ENCODE results near the gene ABLIM1. TPM values are rescaled to one million over a fixed set of nuclear protein-coding genes. Genes with fewer than 3 reads are reported as not detected.

ABLIM1 gene
- polyA plus RNA-seq, 3 donors, result 0.33 to 0.91 (median 0.57) TPM

DNA sequence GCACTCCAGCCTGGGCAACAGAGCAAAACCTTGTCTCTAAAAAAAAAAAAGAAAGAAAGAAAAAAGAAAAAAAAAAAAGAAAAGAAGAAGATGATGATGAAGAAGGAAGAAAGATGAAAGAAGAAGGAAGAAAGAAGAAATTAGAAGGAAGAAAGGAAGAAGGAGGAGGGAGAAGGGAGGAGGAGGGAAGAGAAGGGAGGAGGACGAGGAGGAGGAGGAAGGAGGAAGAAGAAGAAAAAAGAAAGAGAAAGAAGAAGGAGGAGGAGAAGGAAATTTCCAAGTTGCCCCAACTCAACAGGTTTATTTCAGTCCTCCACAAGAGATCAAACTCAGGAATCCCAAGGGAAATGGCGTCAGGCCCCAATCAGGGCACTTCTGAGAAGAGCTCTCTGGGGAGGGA is 115.7 kb downstream of the ABLIM1 start:
- WGBS (ENCODE audit: insufficient coverage), result no CpG with 5 or more reads among the region's 2 CpGs
- Mint-ChIP-seq H3K4me1 (peaks cover 23% of the 10 kb centered on the region), H3K4me3 (no peak overlapping the region), H3K27ac (peak overlapping the region in 1 of 7 donors; percentile 37), H3K9me3 (peaks cover 0 to 1% (median 0%) of the 10 kb centered on the region in 7 donors), H3K27me3 (ENCODE audit: low read depth in 3 of 3) (peaks cover 4 to 7% (median 7%) of the 10 kb centered on the region in 3 donors), H3K36me3 (no peaks in the 10 kb centered on the region)
- no peak overlapping the region for H3K9ac ChIP-seq (ENCODE audit: insufficient read depth, low read length, poor library complexity, severe bottlenecking)
- H3K4me2 ChIP-seq (replicated peaks; ENCODE audit: extremely low read depth, low read length, poor library complexity, severe bottlenecking), result no peak overlapping the region
- intact Hi-C loops (cut with micrococcal nuclease), result no loop called here
- no peaks in the 10 kb centered on the region for H3K36me3 ChIP-seq (replicated peaks in 1 of 2; ENCODE audit: control insufficient read depth in 1 of 2, insufficient read depth in 2 of 2, low read length in 2 of 2)
- H2AFZ ChIP-seq (ENCODE audit: insufficient read depth, low read depth, low read length, poor library complexity, severe bottlenecking), result no peak overlapping the region
- no peak for DNase-seq
- no peaks in the 10 kb centered on the region for H3K79me2 ChIP-seq (ENCODE audit: insufficient read depth, low read length)
- no peaks in the 10 kb centered on the region for H3K9me3 ChIP-seq (replicated peaks in 1 of 2; ENCODE audit: control insufficient read depth in 1 of 2, insufficient read depth in 1 of 2, low read length in 2 of 2)
- no peaks in the 10 kb centered on the region for H4K20me1 ChIP-seq (ENCODE audit: insufficient read depth, low read length)
- peaks cover 2 to 10% of the 10 kb centered on the region in 2 donors for H3K4me1 ChIP-seq (ENCODE audit: control insufficient read depth in 1 of 2, insufficient read depth in 2 of 2, low read length in 2 of 2)
- TF ChIP-seq, protein P1, sequence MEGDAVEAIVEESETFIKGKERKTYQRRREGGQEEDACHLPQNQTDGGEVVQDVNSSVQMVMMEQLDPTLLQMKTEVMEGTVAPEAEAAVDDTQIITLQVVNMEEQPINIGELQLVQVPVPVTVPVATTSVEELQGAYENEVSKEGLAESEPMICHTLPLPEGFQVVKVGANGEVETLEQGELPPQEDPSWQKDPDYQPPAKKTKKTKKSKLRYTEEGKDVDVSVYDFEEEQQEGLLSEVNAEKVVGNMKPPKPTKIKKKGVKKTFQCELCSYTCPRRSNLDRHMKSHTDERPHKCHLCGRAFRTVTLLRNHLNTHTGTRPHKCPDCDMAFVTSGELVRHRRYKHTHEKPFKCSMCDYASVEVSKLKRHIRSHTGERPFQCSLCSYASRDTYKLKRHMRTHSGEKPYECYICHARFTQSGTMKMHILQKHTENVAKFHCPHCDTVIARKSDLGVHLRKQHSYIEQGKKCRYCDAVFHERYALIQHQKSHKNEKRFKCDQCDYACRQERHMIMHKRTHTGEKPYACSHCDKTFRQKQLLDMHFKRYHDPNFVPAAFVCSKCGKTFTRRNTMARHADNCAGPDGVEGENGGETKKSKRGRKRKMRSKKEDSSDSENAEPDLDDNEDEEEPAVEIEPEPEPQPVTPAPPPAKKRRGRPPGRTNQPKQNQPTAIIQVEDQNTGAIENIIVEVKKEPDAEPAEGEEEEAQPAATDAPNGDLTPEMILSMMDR (IDR thresholded peaks at IDR 0.05), result no peak
- no peak overlapping the region for H3K27ac ChIP-seq (ENCODE audit: low read depth in 1 of 2, low read length in 2 of 2)
- no peaks in the 10 kb centered on the region for H3K27me3 ChIP-seq (ENCODE audit: control insufficient read depth in 2 of 2, insufficient read depth in 2 of 2, low read length in 2 of 2)
- H3K4me3 ChIP-seq (replicated peaks in 1 of 3; ENCODE audit: low read depth in 2 of 3, low read length in 3 of 3), result no peak overlapping the region

DNA sequence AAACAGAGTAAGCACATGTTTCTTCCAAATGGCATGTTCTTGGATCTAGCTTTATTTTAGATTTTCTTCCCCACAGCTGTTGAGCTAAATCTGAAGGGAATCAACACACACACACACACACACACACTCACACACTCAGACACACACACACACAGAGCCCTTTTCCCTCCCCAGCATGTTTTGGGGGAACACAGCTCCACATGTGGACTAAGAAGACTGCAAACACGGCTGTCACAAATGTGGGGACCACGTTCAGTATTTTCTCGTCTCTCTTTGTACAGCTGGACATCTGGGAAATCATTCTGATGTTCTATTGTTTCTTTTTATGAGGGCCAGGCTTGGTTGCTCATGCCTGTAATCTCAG is 116.3 kb downstream of the ABLIM1 start:
- H4K20me1 ChIP-seq (ENCODE audit: insufficient read depth, low read length), result no peaks in the 10 kb centered on the region
- H3K4me3 ChIP-seq (replicated peaks in 1 of 3; ENCODE audit: low read depth in 2 of 3, low read length in 3 of 3), result no peak overlapping the region
- no peaks in the 10 kb centered on the region for H3K79me2 ChIP-seq (ENCODE audit: insufficient read depth, low read length)
- no peak overlapping the region for H3K9ac ChIP-seq (ENCODE audit: insufficient read depth, low read length, poor library complexity, severe bottlenecking)
- no peaks in the 10 kb centered on the region for H3K36me3 Mint-ChIP-seq
- no peak overlapping the region for H2AFZ ChIP-seq (ENCODE audit: insufficient read depth, low read depth, low read length, poor library complexity, severe bottlenecking)
- H3K36me3 ChIP-seq (replicated peaks in 1 of 2; ENCODE audit: control insufficient read depth in 1 of 2, insufficient read depth in 2 of 2, low read length in 2 of 2), result no peaks in the 10 kb centered on the region
- no peak overlapping the region for H3K4me3 Mint-ChIP-seq
- H3K4me1 ChIP-seq (ENCODE audit: control insufficient read depth in 1 of 2, insufficient read depth in 2 of 2, low read length in 2 of 2), result peaks cover 2 to 10% of the 10 kb centered on the region in 2 donors
- no peaks in the 10 kb centered on the region for H3K9me3 ChIP-seq (replicated peaks in 1 of 2; ENCODE audit: control insufficient read depth in 1 of 2, insufficient read depth in 1 of 2, low read length in 2 of 2)
- H3K27ac ChIP-seq (ENCODE audit: low read depth in 1 of 2, low read length in 2 of 2), result no peak overlapping the region
- peak overlapping the region in 1 of 7 donors; percentile 37 for H3K27ac Mint-ChIP-seq
- no peak for DNase-seq
- TF ChIP-seq, protein P1 (IDR thresholded peaks at IDR 0.05), result no peak
- H3K27me3 ChIP-seq (ENCODE audit: control insufficient read depth in 2 of 2, insufficient read depth in 2 of 2, low read length in 2 of 2), result no peaks in the 10 kb centered on the region
- intact Hi-C loops (cut with micrococcal nuclease), result no loop called here
- peaks cover 21% of the 10 kb centered on the region for H3K4me1 Mint-ChIP-seq
- peaks cover 0 to 1% (median 0%) of the 10 kb centered on the region in 7 donors for H3K9me3 Mint-ChIP-seq
- WGBS (ENCODE audit: insufficient coverage), result no CpG with 5 or more reads among the region's 3 CpGs
- peaks cover 2 to 6% (median 4%) of the 10 kb centered on the region in 3 donors for H3K27me3 Mint-ChIP-seq (ENCODE audit: low read depth in 3 of 3)
- H3K4me2 ChIP-seq (replicated peaks; ENCODE audit: extremely low read depth, low read length, poor library complexity, severe bottlenecking), result no peak overlapping the region

Data from CD14-positive monocyte (primary cell).